Measurements from ENCODE around the gene HOTAIR.

HOTAIR gene

GRCh38 chr12:53988541-53989226 is 13.9 kb upstream of the HOTAIR start:
- no peak for DNase-seq (ENCODE audit: low read depth in 1 of 2, low spot score in 1 of 2)

GRCh38 chr12:53987787-53988230 is 13.1 kb upstream of the HOTAIR start:
- no peak for DNase-seq (ENCODE audit: low read depth in 1 of 2, low spot score in 1 of 2)

GRCh38 chr12:53986686-53987483 is 12.1 kb upstream of the HOTAIR start:
- no peak for DNase-seq (ENCODE audit: low read depth in 1 of 2, low spot score in 1 of 2)

GRCh38 chr12:53985994-53986685 is 11.4 kb upstream of the HOTAIR start:
- DNase-seq (ENCODE audit: low read depth in 1 of 2, low spot score in 1 of 2): no peak

- DNase-seq (ENCODE audit: low read depth in 1 of 2, low spot score in 1 of 2): no peak
Measured at GRCh38 chr12:53985692-53985993, 10.9 kb upstream of the HOTAIR start.

- DNase-seq (ENCODE audit: low read depth in 1 of 2, low spot score in 1 of 2): peak; percentile 52 to 80
Measured at GRCh38 chr12:53984901-53985691, 10.3 kb upstream of the HOTAIR start, which contains the start of gene HOXC10. Gene HOXC10 (plus strand): TSS chr12:53985146. CDS start chr12:53985260, 114 bp downstream.

- no peak for DNase-seq (ENCODE audit: low read depth in 1 of 2, low spot score in 1 of 2)
Measured at GRCh38 chr12:53983950-53984572, 9.3 kb upstream of the HOTAIR start.

- DNase-seq (ENCODE audit: low read depth in 1 of 2, low spot score in 1 of 2): no peak
Measured at GRCh38 chr12:53983568-53983949, 8.8 kb upstream of the HOTAIR start.

- DNase-seq (ENCODE audit: low read depth in 1 of 2, low spot score in 1 of 2): no peak
Measured at GRCh38 chr12:53982648-53983567, 8.2 kb upstream of the HOTAIR start.

- DNase-seq (ENCODE audit: low read depth in 1 of 2, low spot score in 1 of 2): no peak
Measured at GRCh38 chr12:53981634-53982565, 7.1 kb upstream of the HOTAIR start.

GRCh38 chr12:53980802-53981496 is 6.2 kb upstream of the HOTAIR start:
- no peak for DNase-seq (ENCODE audit: low read depth in 1 of 2, low spot score in 1 of 2)

GRCh38 chr12:53980104-53980801 is 5.5 kb upstream of the HOTAIR start:
- DNase-seq (ENCODE audit: low read depth in 1 of 2, low spot score in 1 of 2): no peak

- no peak for DNase-seq (ENCODE audit: low read depth in 1 of 2, low spot score in 1 of 2)
Measured at GRCh38 chr12:53978477-53979356, 4.0 kb upstream of the HOTAIR start.

GRCh38 chr12:53977596-53978445 is 3.1 kb upstream of the HOTAIR start:
- DNase-seq (ENCODE audit: low read depth in 1 of 2, low spot score in 1 of 2): no peak

- no peak for DNase-seq (ENCODE audit: low read depth in 1 of 2, low spot score in 1 of 2)
Measured at GRCh38 chr12:53976823-53977595, 2.3 kb upstream of the HOTAIR start.
